Activated CD4-positive, alpha-beta T cell treated with anti-CD3 and anti-CD28 coated beads, Interleukin-2, amount 10 ng/mL, durations not matched to agents 24 days and 14 days (primary cell): ENCODE data around the gene DCAF12L1. TPM values are rescaled to one million over a fixed set of nuclear protein-coding genes. Genes with fewer than 3 reads are reported as not detected.

Experiments used
- DNase-seq: peaks from one replicate; pipeline ENCODE4 v3.0.0; 2022
- H3K27ac Mint-ChIP-seq: one replicate; pipeline ENCODE4 v1.8.0; 2022; ENCODE audit warnings: mild to moderate bottlenecking, mixed read lengths
- H3K27me3 Mint-ChIP-seq: one replicate; pipeline ENCODE4 v1.8.0; 2022; ENCODE audit warnings: mixed read lengths
- H3K36me3 Mint-ChIP-seq: one replicate; pipeline ENCODE4 v1.8.0; 2022; ENCODE audit warnings: low read depth, mild to moderate bottlenecking, mixed read lengths
- H3K4me1 Mint-ChIP-seq: one replicate; pipeline ENCODE4 v1.8.0; 2021; ENCODE audit warnings: mixed read lengths
- H3K4me3 Mint-ChIP-seq: one replicate; pipeline ENCODE4 v1.8.0; 2022; ENCODE audit warnings: mild to moderate bottlenecking, moderate library complexity, mixed read lengths
- H3K9me3 Mint-ChIP-seq: one replicate; pipeline ENCODE4 v1.8.0; 2021; ENCODE audit warnings: mixed read lengths
- intact Hi-C: fragments of 100-400 bp; cut with micrococcal nuclease; formaldehyde crosslinking; loops from one replicate; pipeline ENCODE4 v1.15.1; 2023
- total RNA-seq: library from RNA; stranded (reverse); gene quantifications from 2 replicates; pipeline ENCODE4 v1.2.3, GENCODE V29; 2022

Gene DCAF12L1
- not detected in 2 replicates for total RNA-seq

- no peak within 1 kb of the TSS for H3K27ac Mint-ChIP-seq
- H3K36me3 Mint-ChIP-seq = no peaks in the 10 kb centered on the region
- intact Hi-C loops = no loop called here
- no peaks in the 10 kb centered on the region for H3K9me3 Mint-ChIP-seq
- DNase-seq = no peak
- H3K27me3 Mint-ChIP-seq = no peaks in the 10 kb centered on the region
- H3K4me3 Mint-ChIP-seq = no peak within 1 kb of the TSS
- no peaks in the 10 kb centered on the region for H3K4me1 Mint-ChIP-seq
Measured at GRCh38 chrX:126552313-126553022, at the start of gene DCAF12L1. TSS of gene DCAF12L1 (minus strand) at chrX:126552814. CDS start at chrX:126552608, 206 bp downstream.

GRCh38 chrX:126580877-126581276 is 28.3 kb upstream of the DCAF12L1 start:
- intact Hi-C loops = no loop called here

GRCh38 chrX:126575911-126576310 is 23.3 kb upstream of the DCAF12L1 start:
- Mint-ChIP-seq H3K9me3 (no peaks in the 10 kb centered on the region), H3K4me3 (no peak overlapping the region)

More at GRCh38 chrX:126580877-126581276, 28.3 kb upstream of the DCAF12L1 start:
- Mint-ChIP-seq H3K27me3 (no peaks in the 10 kb centered on the region), H3K36me3 (no peaks in the 10 kb centered on the region), H3K9me3 (peaks cover 3% of the 10 kb centered on the region), H3K27ac (no peak overlapping the region), H3K4me1 (no peaks in the 10 kb centered on the region), H3K4me3 (no peak overlapping the region)
- DNase-seq = no peak

GRCh38 chrX:126557151-126557550 is 4.5 kb upstream of the DCAF12L1 start:
- Mint-ChIP-seq H3K4me1 (no peaks in the 10 kb centered on the region), H3K27me3 (no peaks in the 10 kb centered on the region), H3K36me3 (no peaks in the 10 kb centered on the region), H3K27ac (no peak overlapping the region), H3K9me3 (no peaks in the 10 kb centered on the region), H3K4me3 (no peak overlapping the region)
- intact Hi-C loops = no loop called here
- DNase-seq = no peak

More at GRCh38 chrX:126575911-126576310, 23.3 kb upstream of the DCAF12L1 start:
- H3K27ac Mint-ChIP-seq = no peak overlapping the region
- intact Hi-C loops = no loop called here
- no peaks in the 10 kb centered on the region for H3K27me3 Mint-ChIP-seq
- no peaks in the 10 kb centered on the region for H3K36me3 Mint-ChIP-seq
- H3K4me1 Mint-ChIP-seq = no peaks in the 10 kb centered on the region
- no peak for DNase-seq

GRCh38 chrX:126551725-126552312 is 795 bp downstream of the DCAF12L1 start:
- DNase-seq = no peak
- Mint-ChIP-seq H3K4me1 (no peaks in the 10 kb centered on the region), H3K4me3 (no peak overlapping the region), H3K9me3 (no peaks in the 10 kb centered on the region), H3K27ac (no peak overlapping the region), H3K36me3 (no peaks in the 10 kb centered on the region), H3K27me3 (no peaks in the 10 kb centered on the region)
- intact Hi-C loops = no loop called here

GRCh38 chrX:126551306-126551705 is 1.3 kb downstream of the DCAF12L1 start:
- H3K4me1 Mint-ChIP-seq = no peaks in the 10 kb centered on the region
- H3K27ac Mint-ChIP-seq = no peak overlapping the region
- no peak overlapping the region for H3K4me3 Mint-ChIP-seq
- no peaks in the 10 kb centered on the region for H3K27me3 Mint-ChIP-seq
- no peaks in the 10 kb centered on the region for H3K9me3 Mint-ChIP-seq
- no peaks in the 10 kb centered on the region for H3K36me3 Mint-ChIP-seq
- no peak for DNase-seq
- intact Hi-C loops = no loop called here

- H3K36me3 Mint-ChIP-seq = no peaks in the 10 kb centered on the region
- H3K4me1 Mint-ChIP-seq = no peaks in the 10 kb centered on the region
- H3K27ac Mint-ChIP-seq = no peak overlapping the region
- no peaks in the 10 kb centered on the region for H3K27me3 Mint-ChIP-seq
- intact Hi-C loops = no loop called here
- H3K4me3 Mint-ChIP-seq = no peak overlapping the region
- DNase-seq = no peak
- H3K9me3 Mint-ChIP-seq = no peaks in the 10 kb centered on the region
Measured at GRCh38 chrX:126550816-126551215, 1.8 kb downstream of the DCAF12L1 start.

- H3K9me3 Mint-ChIP-seq = peaks cover 3% of the 10 kb centered on the region
- no peaks in the 10 kb centered on the region for H3K36me3 Mint-ChIP-seq
- H3K27me3 Mint-ChIP-seq = no peaks in the 10 kb centered on the region
- intact Hi-C loops = no loop called here
- H3K4me1 Mint-ChIP-seq = no peaks in the 10 kb centered on the region
- DNase-seq = no peak
- no peak overlapping the region for H3K27ac Mint-ChIP-seq
- no peak overlapping the region for H3K4me3 Mint-ChIP-seq
Measured at GRCh38 chrX:126509923-126510322, 42.7 kb downstream of the DCAF12L1 start.
